ENCODE data around the gene ASAP2. TPM values are rescaled to one million over a fixed set of nuclear protein-coding genes. Genes with fewer than 3 reads are reported as not detected.
A peak's percentile ranks its signal among the peaks of the same experiment; 100 is the strongest.

The ASAP2 gene
- total RNA-seq, 1 experiment from 2014 or later: 34.7 TPM

DNA sequence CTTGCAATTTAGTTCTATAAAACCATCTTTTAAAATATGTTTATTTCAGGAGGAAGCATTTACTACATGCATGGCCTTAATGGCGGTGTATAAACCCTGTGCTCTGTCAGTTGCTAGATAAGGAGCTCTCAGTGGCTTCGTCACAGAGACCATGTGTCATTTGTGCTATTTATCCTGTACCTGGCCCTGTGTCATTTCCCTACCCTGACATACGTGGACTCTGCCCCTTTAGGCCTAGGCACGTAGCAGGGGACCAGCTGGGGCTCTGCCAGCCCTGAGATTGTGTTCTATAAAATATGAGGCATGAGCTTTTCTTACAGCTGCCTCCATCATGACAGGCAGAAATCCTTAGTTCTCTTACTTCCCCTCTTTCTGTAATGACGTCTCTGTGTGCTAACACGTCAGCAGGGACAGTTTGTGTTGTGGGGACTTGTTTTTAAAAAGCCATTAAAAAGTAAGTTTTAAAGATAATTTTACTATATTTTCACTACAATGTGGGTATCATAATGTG is 128.8 kb downstream of the ASAP2 start:
- DNase-seq (ENCODE audit: extremely low read depth, low read depth): no peak

DNA sequence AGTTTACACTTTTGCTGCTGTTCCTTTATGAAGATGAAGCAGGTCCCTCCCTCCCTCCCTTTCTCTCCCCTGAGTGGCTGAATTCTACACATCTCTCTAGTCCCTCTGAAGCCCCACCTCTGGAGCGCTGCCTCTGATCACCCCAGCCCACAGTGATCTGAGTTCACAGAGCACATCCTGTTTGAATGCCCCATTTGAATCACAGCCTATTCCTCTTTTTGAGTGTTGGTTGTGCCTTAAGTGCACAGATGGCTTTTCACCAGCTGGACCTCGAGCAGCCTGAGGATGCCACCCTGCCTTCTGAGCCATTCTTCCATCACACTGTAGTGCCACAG is 129.6 kb downstream of the ASAP2 start:
- DNase-seq (ENCODE audit: extremely low read depth, low read depth): no peak

DNA sequence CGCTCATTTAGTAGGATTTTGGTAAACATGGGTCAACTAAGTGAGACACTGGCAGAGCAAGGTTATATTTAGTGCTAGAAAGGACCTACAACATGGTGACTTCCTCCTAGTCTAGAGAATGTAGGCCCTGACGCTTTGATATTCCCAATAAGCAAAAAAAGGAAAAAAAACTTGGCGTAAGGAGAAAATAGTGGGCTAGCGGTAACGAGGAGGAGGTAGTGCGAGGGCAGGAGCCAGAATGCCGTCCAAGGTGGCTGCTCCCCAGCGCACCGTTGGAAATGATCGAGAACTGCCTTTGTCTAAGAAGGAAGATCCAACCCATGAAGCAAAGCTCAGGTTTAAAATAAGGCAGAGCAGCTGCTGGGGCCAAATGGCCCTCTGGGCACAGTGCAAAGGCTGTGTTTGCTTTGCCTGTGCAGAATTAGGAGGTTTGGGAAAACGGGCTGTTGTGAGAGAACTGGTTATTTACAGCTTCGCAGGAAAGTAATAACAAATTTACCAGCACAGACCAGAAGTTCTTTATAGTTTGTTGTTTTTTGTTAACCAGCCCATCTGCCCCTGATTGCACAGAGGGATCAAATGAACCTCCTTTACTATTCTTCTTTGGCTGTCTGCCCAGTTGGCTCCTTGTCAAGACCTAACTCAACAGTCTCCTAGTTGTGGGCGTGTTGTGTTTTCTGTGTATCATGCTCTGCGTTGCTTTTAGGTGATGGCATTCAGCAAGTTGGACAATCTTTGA is 130.1 kb downstream of the ASAP2 start:
- DNase-seq (ENCODE audit: extremely low read depth, low read depth): peak; percentile 7

DNA sequence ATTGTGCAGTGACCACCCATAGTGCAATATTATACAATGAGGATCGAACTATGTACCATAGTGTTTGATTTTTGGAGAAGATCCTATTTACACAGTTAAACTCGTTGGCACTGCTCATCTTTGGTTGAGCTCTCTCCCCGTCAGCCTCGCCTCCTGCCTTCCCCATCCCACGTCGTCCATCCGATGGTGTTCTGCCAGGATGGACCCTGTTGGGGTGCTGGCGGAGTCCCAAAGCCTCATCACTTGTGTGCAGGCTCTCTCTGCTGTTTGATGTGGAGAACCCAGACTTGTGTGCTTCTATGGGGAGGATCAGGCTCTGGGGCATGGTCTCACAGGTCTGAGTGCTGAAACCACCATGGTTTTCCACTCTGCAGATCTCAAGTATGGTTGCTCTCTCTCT is 131.3 kb downstream of the ASAP2 start:
- no peak for DNase-seq (ENCODE audit: extremely low read depth, low read depth)

DNA sequence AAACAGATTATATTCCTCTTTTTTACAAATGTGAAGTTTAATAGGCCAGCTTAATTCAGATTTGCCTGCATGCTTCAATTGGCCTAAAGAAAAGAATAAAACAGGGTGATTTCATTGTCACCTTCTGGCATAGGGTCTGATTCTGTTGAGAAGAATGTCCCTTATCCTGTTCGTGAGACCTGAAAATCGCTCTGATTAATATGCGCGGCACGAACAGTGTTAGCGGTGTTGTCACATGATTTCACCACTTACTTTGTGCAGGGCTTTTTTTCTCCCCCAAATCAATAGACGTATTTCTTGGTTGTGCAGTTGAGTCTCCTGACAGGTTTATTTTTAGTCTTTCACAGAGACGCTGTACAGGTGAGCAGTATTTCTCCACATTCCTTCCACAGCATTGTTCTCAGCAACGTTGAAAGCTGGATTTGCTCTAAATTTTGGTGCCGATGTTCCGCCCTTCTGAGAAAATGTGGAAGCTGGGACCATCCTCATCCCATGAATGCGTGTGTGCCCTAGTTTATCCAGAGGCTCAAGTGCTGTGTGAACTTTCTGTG is 134.8 kb downstream of the ASAP2 start:
- DNase-seq (ENCODE audit: extremely low read depth, low read depth): no peak

DNA sequence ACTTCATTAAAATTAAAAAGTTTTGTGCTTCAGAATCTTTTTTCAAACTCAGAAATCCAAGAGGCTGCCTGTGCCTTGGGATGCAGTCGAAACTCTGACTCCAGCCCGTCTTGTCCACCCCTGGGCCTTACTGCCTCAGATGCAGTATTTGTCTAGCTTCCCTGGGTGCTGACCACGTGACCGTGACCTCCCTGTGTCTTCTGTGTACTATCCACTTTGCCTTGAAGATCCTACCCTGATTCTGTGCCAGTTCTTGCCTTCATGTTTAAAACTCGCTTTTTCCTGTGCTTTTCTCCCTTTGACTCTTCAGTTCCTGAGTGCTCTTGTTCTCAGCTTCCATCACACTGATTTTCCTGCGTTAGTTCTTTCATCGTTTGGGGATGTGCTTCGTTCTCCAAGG is 136.0 kb downstream of the ASAP2 start:
- no peak for DNase-seq (ENCODE audit: extremely low read depth, low read depth)

DNA sequence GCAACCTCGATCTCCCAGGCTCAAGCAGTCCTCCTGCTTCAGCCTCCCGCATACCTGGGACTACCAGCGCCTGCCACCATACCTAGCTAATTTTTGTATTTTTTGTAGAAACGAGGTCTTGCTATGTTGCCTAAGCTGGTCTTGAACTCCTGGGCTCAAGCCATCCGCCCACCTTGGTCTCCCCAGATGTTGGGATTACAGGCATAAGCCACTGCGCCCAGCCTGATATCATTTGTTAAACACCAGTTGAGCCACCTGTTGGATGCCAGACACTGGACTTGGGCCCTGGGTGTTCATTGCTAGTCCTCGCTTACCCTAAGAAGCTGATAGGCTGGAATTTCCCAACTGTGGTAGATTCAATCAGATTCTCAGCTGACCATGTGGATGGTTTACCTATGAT is 136.9 kb downstream of the ASAP2 start:
- DNase-seq (ENCODE audit: extremely low read depth, low read depth): no peak

DNA sequence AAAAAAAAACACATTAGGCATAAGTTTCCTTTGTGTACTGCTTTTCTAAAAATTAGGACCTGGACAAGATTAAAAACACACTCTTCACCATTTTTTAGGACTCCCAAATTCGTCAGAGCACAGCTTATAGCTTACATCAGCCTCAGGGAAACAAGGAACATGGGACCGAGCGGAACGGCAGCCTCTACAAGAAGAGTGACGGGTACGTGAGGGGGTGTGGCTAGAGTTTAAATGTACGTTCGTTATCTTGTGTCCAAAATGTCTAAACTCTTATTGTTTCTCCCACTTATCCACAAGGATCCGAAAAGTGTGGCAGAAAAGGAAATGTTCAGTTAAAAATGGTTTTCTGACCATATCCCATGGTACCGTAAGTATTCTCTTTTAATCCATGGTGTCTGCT is 137.8 kb downstream of the ASAP2 start:
- no peak for DNase-seq (ENCODE audit: extremely low read depth, low read depth)

DNA sequence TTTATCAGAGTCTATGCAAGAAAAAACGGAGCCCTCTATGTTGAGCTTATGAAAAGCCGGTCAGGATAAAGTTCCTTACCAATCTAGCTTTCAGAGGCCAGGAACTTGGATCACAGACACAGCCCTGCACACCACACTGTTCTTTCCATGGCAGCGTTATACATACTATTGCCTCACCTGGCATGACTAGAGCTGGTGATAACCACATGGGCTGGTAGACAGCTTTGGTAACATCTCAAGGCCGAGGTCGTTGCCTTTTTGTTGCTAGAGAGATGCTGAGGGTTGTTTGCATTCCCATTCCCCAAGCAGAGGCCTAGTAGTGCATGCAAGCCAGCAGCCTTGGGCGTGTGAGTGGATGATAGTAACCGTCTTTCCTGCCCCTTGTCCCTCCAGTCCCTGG is 138.7 kb downstream of the ASAP2 start:
- no peak for DNase-seq (ENCODE audit: extremely low read depth, low read depth)

DNA sequence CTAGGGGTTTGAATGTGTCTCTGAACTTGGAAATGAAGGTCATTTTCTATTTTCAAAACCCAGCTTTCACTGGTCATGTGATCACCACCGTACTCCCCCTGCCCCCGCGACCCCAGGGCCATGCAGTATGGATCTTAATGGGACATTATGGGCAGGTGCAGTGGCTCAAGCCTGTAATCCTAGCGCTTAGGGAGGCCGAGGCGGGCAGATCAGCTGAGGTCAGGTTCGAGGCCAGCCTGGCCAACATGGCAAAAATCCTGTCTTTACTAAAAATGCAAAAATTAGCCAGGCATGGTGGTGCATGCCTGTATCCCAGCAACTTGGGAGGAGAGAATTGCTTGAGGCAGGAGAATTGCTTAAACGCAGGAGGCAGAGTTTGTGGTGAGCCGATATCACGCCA is 139.4 kb downstream of the ASAP2 start:
- DNase-seq (ENCODE audit: extremely low read depth, low read depth): no peak

DNA sequence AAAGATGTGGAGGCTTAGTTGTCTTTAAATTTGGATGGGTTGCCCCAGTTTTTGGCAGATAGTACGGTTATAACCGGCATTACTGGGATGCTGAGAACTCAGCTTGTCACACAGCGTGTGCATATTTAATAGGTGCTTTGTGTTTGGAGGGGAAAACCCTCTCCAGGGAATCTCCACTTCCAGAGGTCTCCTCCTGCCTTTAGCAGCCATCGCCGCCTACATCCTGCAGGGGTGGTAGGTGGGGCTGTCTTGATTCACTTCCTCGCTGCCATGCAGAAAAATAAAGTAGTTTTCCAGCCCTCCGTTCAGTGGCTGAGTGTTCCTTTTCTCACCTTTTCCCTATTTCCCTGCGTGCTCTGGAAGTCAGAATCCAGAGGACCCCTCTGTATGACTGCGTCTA is 140.3 kb downstream of the ASAP2 start:
- no peak for DNase-seq (ENCODE audit: extremely low read depth, low read depth)

DNA sequence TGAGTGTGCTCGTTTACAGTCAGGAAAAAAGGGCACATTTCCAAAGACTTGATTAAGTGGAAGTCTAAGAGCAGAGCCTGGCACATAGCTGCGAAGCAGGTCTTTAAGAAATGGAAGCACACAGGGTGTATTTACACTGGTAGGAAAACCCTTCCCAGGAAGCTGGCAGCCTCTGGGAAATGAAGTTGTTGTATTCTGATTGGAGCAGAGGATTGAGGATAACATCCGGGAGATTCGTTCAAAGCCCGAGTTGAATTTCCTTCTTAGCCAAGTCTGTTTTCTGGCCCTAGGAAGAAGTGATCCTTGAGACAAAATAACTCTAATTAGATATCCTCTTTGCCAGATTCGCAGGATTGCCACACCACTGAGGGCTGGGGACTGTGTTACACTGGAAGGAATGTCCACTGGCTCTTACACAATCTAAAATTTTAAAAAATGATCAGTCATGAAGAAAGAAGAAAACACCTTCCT is 140.8 kb downstream of the ASAP2 start:
- no peak for DNase-seq (ENCODE audit: extremely low read depth, low read depth)

DNA sequence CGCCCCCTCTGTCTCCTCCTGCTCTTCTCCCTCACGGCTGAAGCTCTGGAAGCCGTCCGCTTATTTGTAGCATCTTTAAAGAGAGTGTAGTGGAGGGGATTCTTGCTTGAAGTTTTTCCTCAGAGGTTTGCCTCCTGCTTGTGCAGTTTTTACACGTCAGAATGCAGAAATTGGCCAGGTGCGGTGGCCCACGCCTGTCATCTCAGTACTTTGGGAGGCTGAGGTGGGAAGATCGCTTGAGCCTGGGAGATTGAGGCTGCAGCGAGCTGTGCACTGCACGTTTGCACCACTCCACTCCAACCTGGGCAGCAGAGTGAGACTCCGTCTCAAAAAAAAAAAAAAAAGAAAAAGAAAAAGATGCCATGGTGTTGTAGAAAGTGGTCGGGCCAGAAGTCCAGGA is 147.7 kb downstream of the ASAP2 start:
- DNase-seq (ENCODE audit: extremely low read depth, low read depth): no peak

DNA sequence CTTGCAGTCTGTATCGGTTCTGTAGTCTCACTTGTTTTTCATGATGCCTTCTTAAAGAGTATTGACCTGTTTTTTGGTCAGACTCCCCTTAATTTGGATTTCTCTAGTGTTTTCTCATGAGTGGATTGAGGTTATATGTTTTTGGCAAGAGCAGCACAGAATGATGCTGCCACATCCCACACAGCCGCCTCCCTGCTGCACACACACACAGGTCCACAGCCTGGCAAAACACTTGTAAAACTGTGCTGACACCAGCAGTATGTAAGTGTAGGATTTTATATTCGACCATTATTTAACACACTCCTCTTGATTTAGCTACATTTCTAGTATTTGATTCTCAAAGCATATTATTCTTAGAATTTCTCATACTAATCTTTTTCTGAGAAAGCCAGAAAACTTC is 148.7 kb downstream of the ASAP2 start:
- no peak for DNase-seq (ENCODE audit: extremely low read depth, low read depth)

DNA sequence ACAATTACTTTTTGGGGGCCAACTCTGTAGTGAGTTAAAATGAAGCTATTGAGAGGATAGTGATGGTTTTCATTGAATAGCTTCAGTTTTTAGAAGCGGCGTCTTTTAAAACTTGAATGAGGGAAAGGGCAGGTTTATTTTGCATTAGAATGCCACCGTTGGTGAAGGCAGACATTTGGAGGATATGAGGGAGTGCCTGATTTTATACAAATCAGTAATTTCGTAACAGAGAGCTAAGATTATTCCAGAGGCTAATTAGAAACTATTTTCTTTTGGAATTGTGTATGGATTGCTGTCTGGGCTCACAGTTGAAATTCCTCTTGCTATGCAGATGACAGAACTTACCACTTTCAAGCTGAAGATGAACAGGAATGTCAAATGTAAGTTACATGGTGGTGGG is 149.1 kb downstream of the ASAP2 start:
- no peak for DNase-seq (ENCODE audit: extremely low read depth, low read depth)

DNA sequence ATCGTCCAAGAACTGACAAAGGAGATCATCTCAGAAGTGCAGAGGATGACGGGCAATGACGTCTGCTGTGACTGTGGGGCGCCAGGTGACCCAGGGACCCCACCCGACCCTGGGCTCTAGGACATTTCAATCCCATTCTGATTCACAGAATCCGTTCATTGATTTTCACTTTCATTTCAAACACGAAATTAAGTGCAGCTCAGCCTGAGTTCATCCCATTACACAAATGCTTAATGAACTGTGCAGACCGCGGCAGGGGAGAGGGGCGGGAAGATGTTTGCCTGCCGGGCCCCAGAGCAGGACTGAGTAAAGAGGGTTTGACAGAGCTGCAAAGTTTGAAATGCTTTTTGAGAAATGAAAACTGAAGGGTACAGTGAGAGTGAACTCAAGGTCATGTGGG is 149.6 kb downstream of the ASAP2 start:
- DNase-seq (ENCODE audit: extremely low read depth, low read depth): no peak

DNA sequence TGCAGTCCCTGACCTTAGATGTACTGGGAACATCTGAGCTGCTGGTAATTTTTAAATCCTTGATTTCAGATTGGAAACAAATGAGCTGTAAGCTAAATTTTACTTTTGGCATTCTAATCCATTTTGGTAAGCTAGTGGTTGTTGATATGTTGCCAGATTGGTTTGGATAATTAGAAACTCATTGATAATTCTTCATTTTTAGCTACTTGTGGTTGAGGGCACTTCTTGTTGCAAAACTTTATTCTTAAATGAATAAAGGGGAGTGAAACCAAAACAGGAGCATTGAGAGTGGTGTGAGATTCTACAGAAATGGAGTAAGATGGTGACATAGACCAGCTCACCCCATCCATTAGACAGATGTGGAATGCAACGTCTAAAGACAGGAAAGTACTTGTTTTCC is 152.2 kb downstream of the ASAP2 start:
- no peak for DNase-seq (ENCODE audit: extremely low read depth, low read depth)

DNA sequence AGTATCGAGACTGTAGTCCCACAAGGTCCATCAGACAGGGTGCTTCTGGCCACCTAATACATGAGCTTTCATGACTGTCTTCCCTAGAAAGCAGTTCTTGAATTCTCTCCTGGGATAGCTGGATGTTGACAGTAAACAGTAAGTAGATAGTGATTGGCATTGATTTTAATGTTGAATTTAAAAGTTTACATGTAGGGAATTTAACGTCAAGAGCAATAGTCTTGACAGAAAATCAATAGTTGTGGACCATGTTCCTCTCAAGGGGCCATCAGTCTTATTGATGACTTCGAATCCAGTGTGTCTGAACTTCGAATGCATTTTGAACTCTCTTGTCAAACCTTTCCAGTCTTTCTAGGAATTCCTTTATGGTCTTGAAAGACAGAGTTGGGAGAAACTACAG is 152.9 kb downstream of the ASAP2 start:
- no peak for DNase-seq (ENCODE audit: extremely low read depth, low read depth)

DNA sequence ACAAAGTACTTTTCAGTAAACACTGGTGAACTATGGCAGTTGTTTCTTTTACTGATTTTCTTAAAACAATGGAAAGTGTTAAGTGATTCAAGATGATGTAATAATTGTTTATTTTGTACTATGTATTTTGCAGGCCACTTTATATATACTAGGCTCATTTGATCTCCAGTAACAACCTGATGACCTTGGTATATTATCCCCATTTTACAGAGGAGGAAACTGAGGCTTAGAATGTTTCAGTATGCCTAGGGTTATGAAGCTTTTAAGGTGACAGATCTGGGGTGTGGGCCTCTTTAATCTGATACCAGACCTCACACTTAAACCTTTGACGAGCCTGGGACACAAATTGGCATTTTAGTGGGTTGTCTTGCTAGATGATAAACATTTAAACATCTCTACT is 153.5 kb downstream of the ASAP2 start:
- DNase-seq (ENCODE audit: extremely low read depth, low read depth): no peak

DNA sequence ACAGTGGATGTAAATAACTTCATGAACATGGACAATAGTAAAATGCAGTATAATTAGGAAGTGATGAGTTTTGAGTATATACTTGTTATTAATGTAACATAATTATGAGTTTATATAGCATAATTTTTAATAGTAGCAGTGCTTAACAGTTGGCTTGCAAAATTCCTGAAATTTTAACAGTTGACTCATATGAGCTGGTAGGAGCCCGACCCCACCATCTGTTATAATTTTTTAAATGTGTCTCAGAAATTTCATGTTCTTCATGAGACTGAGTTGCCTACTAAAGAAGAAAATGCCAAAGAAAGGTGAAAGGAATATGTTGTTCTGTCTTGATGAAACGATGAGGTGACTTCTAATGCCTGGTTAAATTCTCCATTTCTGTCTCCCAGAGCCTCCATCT is 154.1 kb downstream of the ASAP2 start:
- DNase-seq (ENCODE audit: extremely low read depth, low read depth): no peak

DNA sequence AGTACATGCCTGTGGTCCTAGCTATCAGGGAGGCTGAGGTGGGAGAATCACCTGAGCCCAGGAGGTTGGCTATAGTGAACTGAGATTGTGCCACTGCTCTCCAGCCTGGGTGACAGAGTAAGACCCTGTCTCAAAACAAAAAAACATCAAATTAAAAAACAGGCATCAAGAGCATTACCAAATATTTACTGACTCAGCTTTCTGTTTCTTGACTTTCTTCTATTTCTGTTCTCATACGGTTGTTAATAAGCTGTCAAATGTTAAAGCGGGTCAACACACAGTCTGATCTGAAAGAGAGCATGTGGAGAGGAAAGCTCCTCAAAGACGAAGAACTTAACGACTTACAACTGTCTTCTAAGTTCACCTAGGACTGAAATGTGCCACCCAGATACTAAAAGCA is 157.8 kb downstream of the ASAP2 start:
- DNase-seq (ENCODE audit: extremely low read depth, low read depth): no peak

DNA sequence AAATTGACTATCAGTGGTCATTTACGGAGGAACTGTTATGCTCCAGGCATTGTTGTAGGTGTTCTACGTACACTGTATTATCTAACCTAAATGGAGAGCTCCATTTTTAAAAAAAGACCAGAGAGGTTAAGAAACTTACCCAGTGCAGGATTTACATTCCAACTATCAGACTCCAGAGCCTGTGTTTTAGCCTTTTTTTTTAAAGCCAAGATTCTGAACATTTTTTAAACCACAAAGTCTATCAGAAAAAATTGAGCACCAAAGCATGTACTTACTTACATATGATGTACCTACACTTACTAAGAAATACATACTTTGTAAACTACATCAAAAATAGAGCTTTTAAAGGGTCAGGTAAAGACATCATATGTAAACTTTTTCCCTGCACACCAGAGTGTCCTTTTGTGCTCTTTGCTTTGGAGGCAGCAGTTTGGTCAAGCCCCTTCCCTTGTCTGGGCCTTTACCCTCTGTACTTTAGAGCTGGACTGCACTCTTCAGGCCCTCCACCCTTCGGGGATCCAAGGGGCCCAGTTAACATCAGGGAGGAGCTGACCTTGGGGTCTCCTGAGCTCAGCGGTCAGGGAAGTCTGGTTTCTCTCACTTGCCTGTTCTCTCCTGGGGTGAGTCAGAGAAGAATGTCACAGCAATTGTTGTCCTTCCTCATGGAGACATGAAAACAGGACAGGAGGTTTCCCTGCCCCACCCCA is 158.3 kb downstream of the ASAP2 start:
- no peak for DNase-seq (ENCODE audit: extremely low read depth, low read depth)

Measured in NCI-H460 (cell line).